GM18909 (cell line): ENCODE results near the gene ALKBH7.

ENCODE experiments used
- ATAC-seq: cut with Tn5 transposase; IDR thresholded peaks from one replicate; pipeline ENCODE4 v1.9.1; 2021; ENCODE audit warnings: mild to moderate bottlenecking; ENCODE audit not compliant: unreplicated experiment, poor library complexity

ALKBH7 gene

GRCh38 chr19:6362351-6362801 lies 10.2 kb upstream of the ALKBH7 start:
- ATAC-seq: peak; percentile 15

DNA sequence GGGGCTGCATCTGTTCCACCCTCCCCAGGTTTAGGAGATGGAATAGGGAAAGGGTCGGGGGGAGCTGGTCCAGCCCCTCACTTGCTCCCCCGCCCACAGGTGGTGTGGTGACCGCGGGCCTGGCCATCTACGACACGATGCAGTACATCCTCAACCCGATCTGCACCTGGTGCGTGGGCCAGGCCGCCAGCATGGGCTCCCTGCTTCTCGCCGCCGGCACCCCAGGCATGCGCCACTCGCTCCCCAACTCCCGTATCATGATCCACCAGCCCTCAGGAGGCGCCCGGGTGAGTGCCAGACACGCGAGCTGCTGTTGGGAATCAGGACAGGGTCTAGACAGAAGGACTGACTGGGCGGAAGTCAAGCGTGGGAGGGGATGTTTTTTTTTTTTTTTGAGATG lies 8.2 kb upstream of the ALKBH7 start:
- ATAC-seq: no peak

DNA sequence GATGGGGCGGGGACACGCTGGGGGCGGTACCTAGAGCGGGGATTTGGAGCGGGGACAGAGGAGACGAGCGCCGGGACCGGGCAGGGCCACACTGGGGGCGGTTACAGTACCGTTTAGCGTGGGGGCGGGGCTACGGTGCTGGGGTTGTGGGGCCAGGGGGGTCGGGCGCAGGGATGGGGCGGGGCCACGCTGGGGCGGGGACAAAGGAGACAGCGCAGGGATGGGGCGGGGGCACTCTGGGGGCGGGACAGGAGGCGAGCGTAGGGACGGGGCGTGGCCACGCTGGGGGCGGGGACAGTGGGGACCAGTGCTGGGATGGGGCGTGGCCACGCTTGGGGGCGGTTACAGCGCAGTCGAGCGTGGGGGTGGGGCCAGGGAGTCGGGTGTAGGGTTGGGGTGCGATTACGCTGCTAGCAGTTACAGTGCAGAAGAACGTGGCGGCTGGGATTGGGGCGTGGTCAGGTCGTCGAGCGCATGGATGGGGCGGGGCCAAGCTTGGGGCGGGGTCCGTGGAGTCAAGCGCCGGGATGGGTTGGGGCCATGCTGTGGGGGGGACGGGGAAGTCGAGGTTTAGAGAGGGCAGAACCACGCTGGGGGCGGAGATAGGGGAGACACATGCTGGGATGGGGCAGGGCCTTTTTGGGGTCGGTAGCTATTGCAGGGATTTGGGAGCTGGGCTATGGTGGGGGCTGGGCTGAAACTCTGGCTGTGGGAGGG lies 660 bp downstream of the ALKBH7 start:
- peak; percentile 65 for ATAC-seq

- ATAC-seq: no peak
Observed at GRCh38 chr19:6373813-6374108, 1.2 kb downstream of the ALKBH7 start.

DNA sequence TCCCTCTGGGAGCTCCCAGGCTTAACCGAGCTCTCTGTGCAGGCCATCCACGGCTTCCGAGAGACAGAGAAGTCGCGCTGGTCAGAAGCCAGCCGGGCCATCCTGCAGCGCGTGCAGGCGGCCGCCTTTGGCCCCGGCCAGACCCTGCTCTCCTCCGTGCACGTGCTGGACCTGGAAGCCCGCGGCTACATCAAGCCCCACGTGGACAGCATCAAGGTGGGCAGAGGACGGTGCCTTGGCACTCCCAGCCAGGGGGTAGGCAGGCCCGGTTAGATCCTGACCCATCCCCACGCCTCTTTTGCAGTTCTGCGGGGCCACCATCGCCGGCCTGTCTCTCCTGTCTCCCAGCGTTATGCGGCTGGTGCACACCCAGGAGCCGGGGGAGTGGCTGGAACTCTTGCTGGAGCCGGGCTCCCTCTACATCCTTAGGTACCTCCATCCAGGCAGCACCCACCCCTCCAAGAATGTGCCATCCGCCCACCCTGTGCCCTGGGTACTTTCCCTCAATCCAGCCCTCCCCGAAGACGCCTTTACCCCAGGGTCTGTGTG lies 1.6 kb downstream of the ALKBH7 start:
- ATAC-seq: no peak

DNA sequence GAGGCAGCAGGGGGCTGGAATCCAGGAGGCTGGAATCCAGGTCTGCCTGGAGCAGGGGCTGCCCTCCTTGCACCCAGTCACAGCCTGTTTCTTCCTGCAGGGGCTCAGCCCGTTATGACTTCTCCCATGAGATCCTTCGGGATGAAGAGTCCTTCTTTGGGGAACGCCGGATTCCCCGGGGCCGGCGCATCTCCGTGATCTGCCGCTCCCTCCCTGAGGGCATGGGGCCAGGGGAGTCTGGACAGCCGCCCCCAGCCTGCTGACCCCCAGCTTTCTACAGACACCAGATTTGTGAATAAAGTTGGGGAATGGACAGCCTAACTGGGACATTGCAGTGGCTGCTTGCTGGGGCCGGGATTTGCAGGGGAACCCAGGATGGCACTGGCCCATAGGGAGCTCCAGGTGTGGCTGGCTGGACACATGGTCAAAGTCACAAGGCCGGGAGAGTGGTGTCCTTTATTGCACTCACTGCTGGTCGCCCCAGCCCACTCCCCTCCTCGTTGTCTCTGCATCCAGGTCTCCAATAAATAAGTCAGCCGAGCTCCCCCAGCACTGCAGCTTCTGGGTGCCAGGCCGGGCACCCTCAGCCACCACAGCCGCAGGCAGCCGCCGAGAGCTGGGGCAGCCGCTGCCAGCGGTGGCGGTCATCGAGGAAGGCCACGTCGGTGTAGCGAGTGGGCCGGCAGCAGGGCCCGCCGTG lies 2.3 kb downstream of the ALKBH7 start:
- no peak for ATAC-seq

- no peak for ATAC-seq
Observed at GRCh38 chr19:6375411-6376010, 2.9 kb downstream of the ALKBH7 start, which contains the start of gene PSPN. Gene PSPN (minus strand): TSS chr19:6375933. CDS start chr19:6375849, 84 bp downstream.

DNA sequence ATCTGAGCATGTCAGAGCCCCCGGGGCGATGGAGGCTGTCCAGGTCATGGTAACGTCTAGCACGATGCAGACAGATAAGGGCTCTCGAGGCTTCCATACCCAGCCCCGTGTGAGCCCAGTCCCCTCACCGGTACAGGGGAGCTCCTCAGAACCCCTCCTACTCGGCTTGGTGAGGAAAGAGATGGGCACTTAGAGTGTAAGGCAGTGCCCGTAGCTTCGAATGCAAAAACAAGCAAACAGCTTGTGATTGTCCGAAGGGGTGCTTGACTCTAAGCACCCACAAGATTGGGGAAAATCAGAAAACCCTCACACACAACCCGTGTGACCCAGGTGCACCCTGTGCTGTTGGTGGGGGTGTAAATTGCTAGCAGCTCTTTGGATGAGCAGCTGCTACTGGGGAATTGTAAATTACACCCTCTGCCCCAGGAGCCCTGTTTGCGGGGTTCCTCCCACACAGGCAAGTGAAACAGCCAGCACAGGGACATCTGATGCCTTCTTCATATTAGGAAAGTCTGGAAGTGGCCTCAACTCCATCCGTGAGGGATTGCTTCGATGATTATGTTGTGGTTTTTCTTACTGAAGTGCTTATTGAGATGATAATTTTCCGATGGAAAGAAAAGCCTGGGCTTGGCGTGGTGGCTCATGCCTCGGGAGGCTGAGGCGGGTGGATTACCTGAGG lies 4.1 kb downstream of the ALKBH7 start:
- no peak for ATAC-seq

GRCh38 chr19:6378041-6378440 lies 5.4 kb downstream of the ALKBH7 start:
- ATAC-seq: no peak

- ATAC-seq: no peak
Observed at GRCh38 chr19:6378486-6378885, 5.9 kb downstream of the ALKBH7 start.

DNA sequence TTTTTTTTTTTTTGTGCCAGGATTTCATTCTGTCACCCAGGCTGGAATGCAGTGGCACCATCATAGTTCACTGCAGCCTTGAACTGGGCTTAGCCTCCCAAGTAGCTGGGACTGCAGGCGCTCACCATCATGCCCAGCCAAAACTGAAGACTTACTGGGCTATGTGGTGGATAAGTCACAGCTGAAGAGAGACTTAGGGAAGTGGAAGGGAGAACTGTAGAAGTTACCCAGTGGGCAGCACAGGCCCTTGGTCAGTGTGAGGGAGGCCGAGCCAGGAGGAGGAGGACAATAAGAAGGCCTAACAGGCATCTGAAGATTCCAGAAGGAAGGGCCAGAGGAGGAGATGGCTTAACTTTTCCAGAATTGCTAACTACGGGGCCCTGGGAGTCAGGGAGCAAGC lies 7.2 kb downstream of the ALKBH7 start:
- no peak for ATAC-seq

DNA sequence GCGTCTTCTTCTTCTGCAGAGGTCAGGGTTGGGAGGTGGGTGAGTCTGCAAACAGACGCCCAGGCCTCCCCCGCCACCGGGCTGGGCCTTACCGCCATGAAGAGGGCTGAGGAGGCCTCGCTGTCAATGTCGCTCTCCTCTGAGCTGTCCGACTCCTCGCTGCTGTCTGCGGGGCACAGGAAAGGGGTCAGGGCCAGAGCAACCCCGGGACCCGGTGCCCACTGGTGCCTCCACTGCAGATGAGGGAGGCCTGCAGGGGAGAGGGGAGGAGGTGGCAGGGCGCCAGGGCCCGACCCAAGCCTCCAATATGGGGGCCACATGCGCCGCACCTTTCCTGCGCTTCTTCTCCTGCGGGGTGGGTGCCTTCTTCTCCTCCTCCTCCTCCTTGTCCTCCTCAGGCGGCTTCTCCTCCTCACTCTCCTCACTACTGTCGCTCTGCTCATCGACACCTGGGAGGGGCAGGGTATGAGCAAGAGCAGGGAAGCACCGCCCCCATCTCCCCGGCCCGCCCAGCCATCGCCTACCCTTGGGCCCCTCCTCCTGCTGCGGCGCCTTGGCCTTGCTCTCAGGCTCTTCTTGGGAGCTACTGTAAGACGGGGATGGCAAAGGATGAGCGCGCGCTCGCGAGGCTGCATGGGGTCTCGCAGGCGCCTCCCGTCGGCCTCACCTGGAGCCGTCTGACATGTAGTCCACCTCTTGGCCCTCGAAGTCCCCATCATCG lies 8.6 kb downstream of the ALKBH7 start:
- ATAC-seq: no peak

GRCh38 chr19:6383188-6383587 lies 10.6 kb downstream of the ALKBH7 start:
- ATAC-seq: no peak

- no peak for ATAC-seq
Observed at GRCh38 chr19:6384381-6384780, 11.8 kb downstream of the ALKBH7 start.

DNA sequence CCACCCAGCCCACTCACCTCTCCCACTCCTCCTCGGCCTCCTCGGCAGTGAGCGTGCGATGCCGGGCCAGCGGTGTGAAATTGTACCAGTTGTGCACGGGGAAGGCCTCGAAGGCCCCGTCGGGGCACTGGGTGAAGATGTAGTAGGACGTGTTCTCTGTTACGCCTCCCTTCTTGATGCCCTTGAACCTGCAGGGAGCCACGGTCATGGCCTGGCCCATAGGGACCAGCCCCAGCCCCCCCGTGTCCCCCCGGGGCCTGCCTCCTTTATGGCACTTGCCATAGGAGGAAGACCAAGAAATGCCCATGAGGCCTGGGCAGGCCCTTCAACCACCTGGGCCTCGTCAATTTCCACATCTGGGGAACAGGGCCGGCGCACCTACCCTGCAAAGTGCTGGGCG lies 14.8 kb downstream of the ALKBH7 start:
- ATAC-seq: no peak

DNA sequence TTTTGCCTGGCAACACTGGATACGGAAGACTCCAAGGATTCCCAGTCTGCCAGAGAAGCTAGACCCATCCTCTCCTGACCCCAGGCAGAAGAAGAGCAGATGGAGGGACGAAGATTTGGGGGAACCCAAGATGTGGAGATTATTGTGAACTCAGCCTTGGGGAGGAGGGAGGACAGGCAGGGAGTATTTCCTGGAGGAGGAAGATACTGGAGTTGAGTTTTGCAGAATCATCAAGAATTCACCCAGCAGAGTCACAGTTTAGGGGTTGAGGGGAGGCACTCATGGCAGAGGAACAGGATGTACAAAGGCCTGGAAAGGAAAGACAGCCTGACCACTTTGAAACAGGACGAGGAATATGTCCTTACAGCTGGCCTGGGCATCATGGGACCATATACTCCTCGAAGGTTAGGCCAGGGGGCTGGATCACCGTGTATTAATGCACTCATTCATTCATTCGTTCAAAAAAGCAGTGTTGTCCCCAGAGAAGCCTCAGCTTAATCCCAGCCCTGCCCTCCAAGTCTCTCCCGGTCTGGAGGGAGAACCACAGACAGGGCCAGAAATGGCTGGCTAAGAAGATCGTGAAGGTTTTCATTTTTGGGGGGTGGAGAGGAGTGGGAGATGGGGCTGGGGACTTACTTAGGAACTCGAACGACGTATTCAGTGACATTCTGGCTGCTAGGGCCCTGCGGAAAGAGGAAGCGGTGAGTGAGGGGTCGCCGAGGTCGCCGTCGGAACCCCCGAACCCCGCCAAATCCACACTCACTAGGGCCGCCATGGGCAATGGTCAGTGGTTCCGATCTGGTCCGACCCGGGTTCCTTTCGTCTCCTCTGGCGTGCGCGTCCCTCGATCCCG lies 19.9 kb downstream of the ALKBH7 start:
- ATAC-seq: no peak

DNA sequence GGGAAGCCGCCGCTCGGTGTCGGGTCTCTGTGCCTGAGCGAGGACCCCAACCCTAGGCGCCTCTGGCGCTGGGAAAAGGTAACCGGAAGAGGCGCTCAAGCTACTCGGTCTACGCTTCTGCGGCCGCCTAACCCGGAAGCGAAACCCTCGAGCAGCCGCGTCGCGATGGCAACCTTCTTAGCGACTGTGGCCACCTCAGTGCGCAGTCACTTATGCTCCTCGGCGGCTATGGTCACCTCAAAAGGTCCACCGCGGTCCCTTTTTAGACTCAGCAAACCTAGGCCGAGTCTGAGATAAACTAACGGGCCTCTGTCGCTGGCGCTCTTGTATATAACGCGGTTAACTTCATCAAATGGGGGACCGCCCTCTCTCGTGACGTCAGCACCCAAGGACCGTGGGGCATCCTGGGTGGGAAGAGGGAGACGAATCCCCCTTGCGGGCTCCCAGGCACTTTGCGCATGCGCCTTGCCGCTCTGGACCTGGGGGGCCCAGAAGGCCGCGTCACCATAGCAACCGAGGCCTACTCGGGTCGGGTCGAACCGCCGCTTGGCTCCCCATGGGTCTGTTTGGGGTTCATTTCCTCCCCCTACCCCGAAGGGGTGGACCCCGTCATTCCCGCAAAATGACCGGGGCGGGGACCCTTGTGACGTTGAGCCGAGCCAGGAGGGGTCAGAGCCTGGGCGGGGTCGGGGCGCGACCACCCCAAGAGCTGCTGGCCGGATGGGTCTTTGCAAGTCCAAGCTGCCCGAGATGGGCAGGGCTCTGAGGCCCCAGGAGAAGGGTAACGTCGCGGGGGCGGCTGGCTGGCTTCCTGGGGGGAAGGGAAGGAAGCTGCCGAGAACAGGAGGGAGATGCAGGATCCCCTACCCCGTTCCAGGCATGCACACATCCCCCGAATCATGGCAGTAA lies 20.7 kb downstream of the ALKBH7 start, which contains the start of gene GTF2F1:
Gene GTF2F1, minus strand, starts transcription at position 91 of the 909 bp plus-strand sequence. CDS start 169 bp downstream, outside the sequence.
- peak; percentile 80 for ATAC-seq

GRCh38 chr19:6393983-6394412 lies 21.4 kb downstream of the ALKBH7 start:
- peak; percentile 24 for ATAC-seq
